Activated naive CD4-positive, alpha-beta T cell treated with anti-CD3 and anti-CD28 coated beads for 36 hours (primary cell): ENCODE measurements around the gene NPHS1. TPM values are rescaled to one million over a fixed set of nuclear protein-coding genes. Genes with fewer than 3 reads are reported as not detected.

Experiments used
- CTCF ChIA-PET: fragments of 350-600 bp; sonication (Branson Sonifier 250); formaldehyde crosslinking; loops from one replicate; lab custom pipeline; 2021; ENCODE audit warnings: antibody characterized with exemption; lab: Charles Lee
- DNase-seq: peaks from one replicate; pipeline ENCODE4 v3.0.0-alpha.2; 2020
- H3K27ac Mint-ChIP-seq: one replicate; pipeline ENCODE4 v1.8.0; 2021; ENCODE audit warnings: mild to moderate bottlenecking, mixed read lengths
- H3K27me3 Mint-ChIP-seq: one replicate; pipeline ENCODE4 v1.8.0; 2021; ENCODE audit warnings: low read depth, mixed read lengths
- H3K36me3 Mint-ChIP-seq: one replicate; pipeline ENCODE4 v1.8.0; 2021; ENCODE audit warnings: low read depth, mixed read lengths
- H3K4me1 Mint-ChIP-seq: one replicate; pipeline ENCODE4 v1.8.0; 2021; ENCODE audit warnings: low read depth, mixed read lengths
- H3K4me3 Mint-ChIP-seq: one replicate; pipeline ENCODE4 v1.8.0; 2021; ENCODE audit warnings: mild to moderate bottlenecking, moderate library complexity, mixed read lengths
- H3K9me3 Mint-ChIP-seq: one replicate; pipeline ENCODE4 v1.8.0; 2021; ENCODE audit warnings: mixed read lengths
- intact Hi-C: fragments of 100-400 bp; cut with micrococcal nuclease; formaldehyde crosslinking; loops from one replicate; pipeline ENCODE4 v1.15.1; 2023
- total RNA-seq, 2 experiments: library from RNA; stranded (reverse); gene quantifications; one replicate each; pipeline ENCODE4 v1.2.3, GENCODE V29; 2021

The NPHS1 gene
- total RNA-seq, 2 experiments from 2014 or later = 0.05 TPM; not detected in 1

- intact Hi-C loops = no loop called here
- Mint-ChIP-seq H3K27ac (no peak overlapping the region), H3K27me3 (no peaks in the 10 kb centered on the region), H3K4me1 (no peaks in the 10 kb centered on the region), H3K4me3 (no peak overlapping the region), H3K9me3 (no peaks in the 10 kb centered on the region), H3K36me3 (no peaks in the 10 kb centered on the region)
- CTCF ChIA-PET = no interaction called here
- DNase-seq = no peak
Measured at GRCh38 chr19:35787227-35787799, 65.0 kb downstream of the NPHS1 start.

DNA sequence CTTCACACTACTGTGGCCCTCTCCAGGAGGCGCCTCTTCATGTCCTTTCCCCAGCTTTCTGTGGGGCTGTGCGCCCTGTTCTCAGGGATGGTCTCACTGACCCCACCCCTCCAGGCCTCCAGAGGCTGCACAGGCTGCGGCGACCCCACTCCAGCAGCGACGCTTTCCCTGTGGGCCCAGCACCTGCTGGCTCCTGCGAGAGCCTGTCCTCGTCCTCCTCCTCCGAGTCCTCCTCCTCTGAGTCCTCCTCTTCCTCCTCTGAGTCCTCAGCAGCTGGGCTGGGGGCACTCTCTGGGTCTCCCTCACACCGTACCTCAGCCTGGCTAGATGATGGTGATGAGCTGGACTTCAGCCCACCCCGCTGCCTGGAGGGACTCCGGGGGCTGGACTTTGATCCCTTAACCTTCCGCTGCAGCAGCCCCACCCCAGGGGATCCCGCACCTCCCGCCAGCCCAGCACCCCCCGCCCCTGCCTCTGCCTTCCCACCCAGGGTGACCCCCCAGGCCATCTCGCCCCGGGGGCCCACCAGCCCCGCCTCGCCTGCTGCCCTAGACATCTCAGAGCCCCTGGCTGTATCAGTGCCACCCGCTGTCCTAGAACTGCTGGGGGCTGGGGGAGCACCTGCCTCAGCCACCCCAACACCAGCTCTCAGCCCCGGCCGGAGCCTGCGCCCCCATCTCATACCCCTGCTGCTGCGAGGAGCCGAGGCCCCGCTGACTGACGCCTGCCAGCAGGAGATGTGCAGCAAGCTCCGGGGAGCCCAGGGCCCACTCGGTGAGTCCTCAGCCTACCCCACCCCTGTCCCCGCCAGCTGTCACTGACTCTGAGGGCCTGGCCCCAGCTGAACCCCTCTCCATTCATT is 65.8 kb downstream of the NPHS1 start:
- H3K27me3 Mint-ChIP-seq = no peaks in the 10 kb centered on the region
- no peak for DNase-seq
- H3K27ac Mint-ChIP-seq = no peak overlapping the region
- peaks cover under 1% of the 10 kb centered on the region for H3K36me3 Mint-ChIP-seq
- CTCF ChIA-PET = no interaction called here
- H3K4me3 Mint-ChIP-seq = no peak overlapping the region
- intact Hi-C loops = no loop called here
- no peaks in the 10 kb centered on the region for H3K9me3 Mint-ChIP-seq
- no peaks in the 10 kb centered on the region for H3K4me1 Mint-ChIP-seq

GRCh38 chr19:35785339-35785627 is 67.0 kb downstream of the NPHS1 start:
- H3K9me3 Mint-ChIP-seq = no peaks in the 10 kb centered on the region
- H3K36me3 Mint-ChIP-seq = peaks cover 6% of the 10 kb centered on the region
- CTCF ChIA-PET = no interaction called here
- no peak overlapping the region for H3K27ac Mint-ChIP-seq
- no peak overlapping the region for H3K4me3 Mint-ChIP-seq
- H3K4me1 Mint-ChIP-seq = no peaks in the 10 kb centered on the region
- H3K27me3 Mint-ChIP-seq = no peaks in the 10 kb centered on the region
- no peak for DNase-seq
- intact Hi-C loops = no loop called here

- no peaks in the 10 kb centered on the region for H3K4me1 Mint-ChIP-seq
- H3K4me3 Mint-ChIP-seq = no peak overlapping the region
- intact Hi-C loops = no loop called here
- DNase-seq = no peak
- H3K27ac Mint-ChIP-seq = no peak overlapping the region
- no peaks in the 10 kb centered on the region for H3K27me3 Mint-ChIP-seq
- H3K9me3 Mint-ChIP-seq = no peaks in the 10 kb centered on the region
- H3K36me3 Mint-ChIP-seq = peaks cover 6% of the 10 kb centered on the region
- CTCF ChIA-PET = no interaction called here
Measured at GRCh38 chr19:35784503-35785338, 67.6 kb downstream of the NPHS1 start.

DNA sequence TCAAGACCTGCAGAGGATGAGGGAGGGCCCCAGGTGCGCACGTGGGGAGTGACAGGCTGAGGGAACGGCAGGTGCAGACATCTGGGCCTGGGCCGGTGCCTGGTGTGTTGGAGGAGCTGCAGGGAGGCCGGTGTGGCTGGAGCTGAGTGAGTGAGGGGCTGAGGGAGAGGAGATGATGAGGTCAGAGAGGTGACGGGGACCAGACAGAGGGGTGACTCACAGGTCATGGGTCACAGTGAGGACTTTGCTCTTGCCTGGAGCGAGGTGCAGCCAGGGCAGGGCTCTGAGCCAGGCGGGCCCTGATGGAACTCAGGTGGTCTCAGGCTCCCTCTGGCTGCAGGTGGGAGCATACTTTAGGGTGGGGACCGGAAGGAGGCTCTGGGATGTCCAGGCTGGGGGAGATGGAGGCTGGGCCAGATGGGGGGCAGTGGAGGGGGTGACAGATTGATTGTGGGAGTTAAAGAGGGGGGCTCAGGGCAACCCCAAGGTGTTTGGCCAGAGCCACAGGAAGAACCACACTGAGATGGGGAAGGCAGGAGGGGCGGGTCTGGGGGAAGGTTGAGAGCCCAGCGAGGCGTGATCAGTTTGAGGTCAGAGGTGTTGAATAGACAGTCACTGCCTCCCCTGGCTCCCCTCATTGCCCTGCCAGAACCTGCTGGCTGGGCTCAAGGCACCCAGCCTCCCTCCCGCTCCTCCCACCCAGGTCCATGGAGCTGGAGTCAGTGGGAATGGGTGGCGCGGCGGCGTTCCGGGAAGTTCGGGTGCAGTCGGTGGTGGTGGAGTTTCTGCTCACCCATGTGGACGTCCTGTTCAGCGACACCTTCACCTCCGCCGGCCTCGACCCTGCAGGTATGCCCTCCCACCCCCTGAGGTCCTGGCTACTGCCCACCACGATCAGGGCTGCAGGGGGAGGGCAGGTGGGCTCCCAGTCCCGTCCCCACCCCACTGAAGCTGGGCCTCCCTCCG is 68.6 kb downstream of the NPHS1 start:
- H3K4me3 Mint-ChIP-seq = no peak overlapping the region
- intact Hi-C loops = no loop called here

GRCh38 chr19:35782589-35782988 is 69.7 kb downstream of the NPHS1 start:
- Mint-ChIP-seq H3K4me1 (no peaks in the 10 kb centered on the region), H3K4me3 (no peak overlapping the region)

More for the DNA sequence above, 68.6 kb downstream of the NPHS1 start:
- DNase-seq = no peak
- CTCF ChIA-PET = no interaction called here
- Mint-ChIP-seq H3K27me3 (no peaks in the 10 kb centered on the region), H3K9me3 (no peaks in the 10 kb centered on the region), H3K4me1 (no peaks in the 10 kb centered on the region), H3K27ac (no peak overlapping the region), H3K36me3 (peaks cover 6% of the 10 kb centered on the region)

DNA sequence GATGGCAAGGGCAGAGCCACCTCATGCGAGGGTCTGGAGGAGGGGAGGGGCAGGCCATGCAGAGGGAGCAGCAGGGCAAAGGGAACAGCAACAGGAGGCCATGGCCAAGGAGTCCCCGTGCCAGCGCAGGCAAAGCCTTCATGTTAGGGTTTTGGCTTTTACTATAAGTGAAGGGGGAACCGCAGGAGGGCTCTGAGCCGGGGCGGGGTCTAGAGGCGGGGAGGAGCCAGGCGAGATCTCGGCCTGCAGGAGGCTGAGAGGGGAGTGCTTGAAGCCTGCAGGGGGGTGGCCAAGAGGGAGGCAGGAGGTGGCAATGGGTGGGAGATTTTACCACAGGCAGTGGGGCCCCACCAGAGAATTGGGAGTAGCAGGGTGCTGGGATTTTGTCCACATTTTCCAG is 70.7 kb downstream of the NPHS1 start:
- H3K27me3 Mint-ChIP-seq = no peaks in the 10 kb centered on the region
- H3K27ac Mint-ChIP-seq = no peak overlapping the region
- peaks cover 6% of the 10 kb centered on the region for H3K36me3 Mint-ChIP-seq
- no peak for DNase-seq
- CTCF ChIA-PET = no interaction called here
- intact Hi-C loops = no loop called here
- no peak overlapping the region for H3K4me3 Mint-ChIP-seq
- no peaks in the 10 kb centered on the region for H3K9me3 Mint-ChIP-seq
- peaks cover 5% of the 10 kb centered on the region for H3K4me1 Mint-ChIP-seq

More at GRCh38 chr19:35782589-35782988, 69.7 kb downstream of the NPHS1 start:
- H3K27me3 Mint-ChIP-seq = no peaks in the 10 kb centered on the region
- no peak overlapping the region for H3K27ac Mint-ChIP-seq
- H3K36me3 Mint-ChIP-seq = peaks cover 6% of the 10 kb centered on the region
- DNase-seq = no peak
- no peaks in the 10 kb centered on the region for H3K9me3 Mint-ChIP-seq
- CTCF ChIA-PET = no interaction called here
- intact Hi-C loops = no loop called here

GRCh38 chr19:35780717-35781116 is 71.6 kb downstream of the NPHS1 start:
- no peak for DNase-seq
- H3K9me3 Mint-ChIP-seq = no peaks in the 10 kb centered on the region
- peaks cover 6% of the 10 kb centered on the region for H3K36me3 Mint-ChIP-seq
- CTCF ChIA-PET = no interaction called here
- peaks cover 11% of the 10 kb centered on the region for H3K4me1 Mint-ChIP-seq
- H3K27me3 Mint-ChIP-seq = no peaks in the 10 kb centered on the region
- H3K4me3 Mint-ChIP-seq = no peak overlapping the region
- intact Hi-C loops = no loop called here
- H3K27ac Mint-ChIP-seq = no peak overlapping the region

DNA sequence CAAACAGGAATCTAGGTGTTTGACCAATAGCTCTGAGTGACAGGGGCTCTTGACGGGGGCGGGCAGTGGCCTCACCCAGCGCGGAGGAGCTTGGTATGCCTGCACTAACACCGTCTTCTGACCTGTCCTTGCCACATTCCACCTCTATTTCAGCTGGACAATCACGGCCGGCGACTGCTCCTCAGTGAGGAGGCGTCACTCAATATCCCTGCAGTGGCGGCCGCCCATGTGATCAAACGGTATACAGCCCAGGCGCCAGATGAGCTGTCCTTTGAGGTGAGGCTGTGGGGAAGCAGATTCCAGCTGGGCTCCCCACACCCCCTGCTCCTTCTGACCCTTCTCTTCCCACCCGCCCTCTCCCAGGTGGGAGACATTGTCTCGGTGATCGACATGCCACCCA is 72.2 kb downstream of the NPHS1 start:
- H3K27me3 Mint-ChIP-seq = no peaks in the 10 kb centered on the region
- no peaks in the 10 kb centered on the region for H3K9me3 Mint-ChIP-seq
- no peak for DNase-seq
- intact Hi-C loops = no loop called here
- CTCF ChIA-PET = no interaction called here
- peaks cover 6% of the 10 kb centered on the region for H3K36me3 Mint-ChIP-seq
- H3K4me3 Mint-ChIP-seq = no peak overlapping the region
- H3K27ac Mint-ChIP-seq = no peak overlapping the region
- H3K4me1 Mint-ChIP-seq = peaks cover 12% of the 10 kb centered on the region

DNA sequence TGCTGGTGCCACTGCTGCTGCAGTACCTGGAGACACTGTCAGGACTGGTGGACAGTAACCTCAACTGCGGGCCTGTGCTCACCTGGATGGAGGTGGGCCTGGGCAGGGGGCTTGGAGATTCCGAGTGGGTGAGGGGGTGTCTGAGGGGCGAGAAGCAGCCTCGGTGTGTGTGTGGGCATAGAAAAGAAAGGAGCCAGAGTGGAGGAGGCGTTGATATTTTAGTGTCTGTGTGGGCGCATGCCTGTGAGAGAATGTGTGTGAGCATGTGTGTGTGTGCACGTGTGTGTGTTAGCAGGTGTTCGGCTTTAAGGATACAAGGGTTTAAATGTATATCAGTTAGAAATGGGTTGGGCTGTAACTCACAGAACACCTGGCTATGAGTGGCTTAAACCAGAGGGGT is 73.3 kb downstream of the NPHS1 start:
- CTCF ChIA-PET = no interaction called here
- H3K9me3 Mint-ChIP-seq = no peaks in the 10 kb centered on the region
- no peak overlapping the region for H3K27ac Mint-ChIP-seq
- H3K27me3 Mint-ChIP-seq = no peaks in the 10 kb centered on the region
- intact Hi-C loops = loop anchor here (5.0 kb wide), 1 partner anchor 137 kb away; the partner anchor contains the start of gene ETV2
- H3K4me3 Mint-ChIP-seq = no peak overlapping the region
- DNase-seq = no peak
- H3K36me3 Mint-ChIP-seq = peaks cover 6% of the 10 kb centered on the region
- peaks cover 18% of the 10 kb centered on the region for H3K4me1 Mint-ChIP-seq

DNA sequence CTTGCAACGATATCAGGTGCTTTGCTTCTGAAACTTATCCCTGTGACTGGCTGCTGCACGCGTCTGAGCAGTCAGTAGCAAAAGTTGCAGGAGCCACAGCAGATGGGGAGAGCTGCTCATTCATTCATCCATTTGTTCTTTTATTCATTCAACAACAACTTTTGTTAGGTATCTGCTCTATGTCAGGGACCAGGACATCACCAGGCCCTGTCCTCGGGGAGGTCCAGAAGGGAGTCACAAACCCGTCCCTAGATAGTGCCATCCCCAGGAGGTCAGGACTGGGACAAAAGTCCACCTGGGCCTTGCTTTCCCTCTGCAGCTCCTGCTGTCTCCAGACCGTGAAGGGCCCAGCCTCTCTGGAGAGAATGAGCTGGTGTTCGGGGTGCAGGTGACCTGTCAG is 74.3 kb downstream of the NPHS1 start:
- CTCF ChIA-PET = interaction anchor here (0.6 kb wide), 1 partner anchor 128 kb away, joined by 3 read pairs; no protein-coding TSS in a partner anchor
- no peaks in the 10 kb centered on the region for H3K27me3 Mint-ChIP-seq
- H3K27ac Mint-ChIP-seq = no peak overlapping the region
- intact Hi-C loops = loop anchor here (5.0 kb wide), 1 partner anchor 136 kb away; the partner anchor contains the start of gene ETV2
- H3K4me1 Mint-ChIP-seq = peaks cover 18% of the 10 kb centered on the region
- no peaks in the 10 kb centered on the region for H3K9me3 Mint-ChIP-seq
- H3K4me3 Mint-ChIP-seq = peak overlapping the region; percentile 15
- peaks cover 6% of the 10 kb centered on the region for H3K36me3 Mint-ChIP-seq
- no peak for DNase-seq
